Measurements from ENCODE around the gene USP36.

USP36 gene

GRCh38 chr17:78884148-78884825 lies 43.7 kb upstream of the USP36 start:
- no peak for TF ChIP-seq CTCF (IDR thresholded peaks at IDR 0.05; ENCODE audit: borderline replicate concordance, insufficient read depth, low read depth, low read length)
- H3K4me3 ChIP-seq (ENCODE audit: low read depth, low read length) = no peak overlapping the region

GRCh38 chr17:78883533-78884131 lies 43.0 kb upstream of the USP36 start:
- no peak overlapping the region for H3K4me3 ChIP-seq (ENCODE audit: low read depth, low read length)
- no peak for TF ChIP-seq CTCF (IDR thresholded peaks at IDR 0.05; ENCODE audit: borderline replicate concordance, insufficient read depth, low read depth, low read length)

GRCh38 chr17:78883089-78883532 lies 42.5 kb upstream of the USP36 start:
- no peak overlapping the region for H3K4me3 ChIP-seq (ENCODE audit: low read depth, low read length)
- no peak for TF ChIP-seq CTCF (IDR thresholded peaks at IDR 0.05; ENCODE audit: borderline replicate concordance, insufficient read depth, low read depth, low read length)

- no peak for TF ChIP-seq CTCF (IDR thresholded peaks at IDR 0.05; ENCODE audit: borderline replicate concordance, insufficient read depth, low read depth, low read length)
Observed at GRCh38 chr17:78882540-78883088, 42.0 kb upstream of the USP36 start.

GRCh38 chr17:78879635-78880186 lies 39.1 kb upstream of the USP36 start:
- TF ChIP-seq CTCF (IDR thresholded peaks at IDR 0.05; ENCODE audit: borderline replicate concordance, insufficient read depth, low read depth, low read length) = no peak
- no peak overlapping the region for H3K4me3 ChIP-seq (ENCODE audit: low read depth, low read length)

More at GRCh38 chr17:78882540-78883088, 42.0 kb upstream of the USP36 start:
- no peak overlapping the region for H3K4me3 ChIP-seq (ENCODE audit: low read depth, low read length)

GRCh38 chr17:78878871-78879527 lies 38.4 kb upstream of the USP36 start:
- TF ChIP-seq CTCF (IDR thresholded peaks at IDR 0.05; ENCODE audit: borderline replicate concordance, insufficient read depth, low read depth, low read length) = no peak
- no peak overlapping the region for H3K4me3 ChIP-seq (ENCODE audit: low read depth, low read length)
